ENCODE measurements around the gene HKDC1. TPM values are rescaled to one million over a fixed set of nuclear protein-coding genes. Genes with fewer than 3 reads are reported as not detected.

The HKDC1 gene
- total RNA-seq, 4 donors from 2014 or later = 26.8 to 39.6 (median 28.0) TPM; not detected in 1

GRCh38 chr10:69216577-69217118 is 3.5 kb upstream of the HKDC1 start:
- intact Hi-C loops (cut with DNase I; ENCODE audit: low total_unique reads) = no loop called here
- no peaks in the 10 kb centered on the region for H3K9me3 ChIP-seq
- H3K4me1 ChIP-seq = peaks cover 0 to 4% (median under 1%) of the 10 kb centered on the region in 4 donors
- H3K4me3 ChIP-seq = no peak overlapping the region
- no peak for TF ChIP-seq POLR2AphosphoS5 (IDR thresholded peaks at IDR 0.05)
- TF ChIP-seq POLR2A (IDR thresholded peaks at IDR 0.05) = no peak
- no peak for TF ChIP-seq EP300 (IDR thresholded peaks at IDR 0.05; ENCODE audit: low read depth)
- TF ChIP-seq CTCF (IDR thresholded peaks at IDR 0.05) = no peak
- peak overlapping the region in 2 of 4 donors; percentile 32 to 65 for H3K27ac ChIP-seq
- WGBS, 2 donors (ENCODE audit: low coverage in 1 of 2) = 83 to 97% methylated on average over 10 to 11 of the region's 11 CpGs
- no peak for DNase-seq
- H3K27me3 ChIP-seq = no peaks in the 10 kb centered on the region
- H3K36me3 ChIP-seq = no peaks in the 10 kb centered on the region
- in situ Hi-C loops (cut with MboI; ENCODE audit: low pct_ligation_motif_present in 1 of 4, low pct_unique_long_range_greater_than_20kb in 1 of 4, low sequenced_read_pairs in 3 of 4) = no loop called here

- in situ Hi-C loops (cut with MboI; ENCODE audit: low pct_ligation_motif_present in 1 of 4, low pct_unique_long_range_greater_than_20kb in 1 of 4, low sequenced_read_pairs in 3 of 4) = no loop called here
- Histone ChIP-seq H3K4me1 (peaks cover 5 to 10% (median 6%) of the 10 kb centered on the region in 4 donors), H3K27ac (peak overlapping the region in 3 of 4 donors; percentile 13 to 65 (median 32)), H3K36me3 (no peaks in the 10 kb centered on the region), H3K27me3 (no peaks in the 10 kb centered on the region), H3K4me3 (no peak overlapping the region), H3K9me3 (no peaks in the 10 kb centered on the region)
- intact Hi-C loops (cut with DNase I; ENCODE audit: low total_unique reads) = no loop called here
- DNase-seq = no peak
- 61 to 86% methylated on average over 1 to 4 of the region's 4 CpGs for WGBS, 2 donors (ENCODE audit: low coverage in 1 of 2)
- TF ChIP-seq CTCF (IDR thresholded peaks at IDR 0.05) = no peak
- TF ChIP-seq EP300 (IDR thresholded peaks at IDR 0.05; ENCODE audit: low read depth) = no peak
- no peak for TF ChIP-seq POLR2A (IDR thresholded peaks at IDR 0.05)
- TF ChIP-seq POLR2AphosphoS5 (IDR thresholded peaks at IDR 0.05) = no peak
These were observed 2.9 kb upstream of the HKDC1 start for GRCh38 chr10:69217119-69217754.

- 92 to 100% methylated on average over 4 to 6 of the region's 6 CpGs for WGBS, 2 donors (ENCODE audit: low coverage in 1 of 2)
- no peak for DNase-seq
- in situ Hi-C loops (cut with MboI; ENCODE audit: low pct_ligation_motif_present in 1 of 4, low pct_unique_long_range_greater_than_20kb in 1 of 4, low sequenced_read_pairs in 3 of 4) (no loop called here), intact Hi-C loops (cut with DNase I; ENCODE audit: low total_unique reads) (no loop called here)
- Histone ChIP-seq H3K4me1 (peaks cover 12 to 25% (median 17%) of the 10 kb centered on the region in 4 donors), H3K4me3 (no peak overlapping the region), H3K27me3 (no peaks in the 10 kb centered on the region), H3K36me3 (no peaks in the 10 kb centered on the region), H3K9me3 (no peaks in the 10 kb centered on the region), H3K27ac (no peak overlapping the region)
- TF ChIP-seq CTCF (IDR thresholded peaks at IDR 0.05) (no peak), POLR2A (IDR thresholded peaks at IDR 0.05) (no peak), EP300 (IDR thresholded peaks at IDR 0.05; ENCODE audit: low read depth) (no peak), POLR2AphosphoS5 (IDR thresholded peaks at IDR 0.05) (no peak)
These were observed 1.3 kb upstream of the HKDC1 start for GRCh38 chr10:69218831-69219230.

GRCh38 chr10:69220507-69220906 is 375 bp downstream of the HKDC1 start:
- H3K36me3 ChIP-seq = no peaks in the 10 kb centered on the region
- peaks cover 16 to 41% (median 25%) of the 10 kb centered on the region in 4 donors for H3K4me1 ChIP-seq
- H3K27ac ChIP-seq = no peak overlapping the region
- in situ Hi-C loops (cut with MboI; ENCODE audit: low pct_ligation_motif_present in 1 of 4, low pct_unique_long_range_greater_than_20kb in 1 of 4, low sequenced_read_pairs in 3 of 4) = no loop called here
- no peak overlapping the region for H3K4me3 ChIP-seq
- 89 to 90% methylated on average over 7 to 9 of the region's 9 CpGs for WGBS, 2 donors (ENCODE audit: low coverage in 1 of 2)
- H3K27me3 ChIP-seq = no peaks in the 10 kb centered on the region
- no peaks in the 10 kb centered on the region for H3K9me3 ChIP-seq
- intact Hi-C loops (cut with DNase I; ENCODE audit: low total_unique reads) = no loop called here
- TF ChIP-seq EP300 (IDR thresholded peaks at IDR 0.05; ENCODE audit: low read depth) (no peak), CTCF (IDR thresholded peaks at IDR 0.05) (no peak), POLR2A (IDR thresholded peaks at IDR 0.05) (no peak)
- no peak for DNase-seq
